Stimulated activated naive CD8-positive, alpha-beta T cell treated with anti-CD3 and anti-CD28 coated beads, Interleukin-15, Interleukin-2, amounts not matched to agents 100 U/mL and 50 U/mL, for 24 hours (primary cell): ENCODE results near the gene COL20A1.
"Not testable (repeated sequence)": the region's sequence is repeated elsewhere in the genome, so short reads cannot be mapped to it uniquely, and the experiment has no call there.

Source experiments
- ATAC-seq: fragments of 150-1000 bp; cut with Tn5 transposase; one replicate; pipeline ENCODE4 v1.10.0; 2021
- DNase-seq: peaks from one replicate; pipeline ENCODE4 v3.0.0; 2021

The COL20A1 gene

DNA sequence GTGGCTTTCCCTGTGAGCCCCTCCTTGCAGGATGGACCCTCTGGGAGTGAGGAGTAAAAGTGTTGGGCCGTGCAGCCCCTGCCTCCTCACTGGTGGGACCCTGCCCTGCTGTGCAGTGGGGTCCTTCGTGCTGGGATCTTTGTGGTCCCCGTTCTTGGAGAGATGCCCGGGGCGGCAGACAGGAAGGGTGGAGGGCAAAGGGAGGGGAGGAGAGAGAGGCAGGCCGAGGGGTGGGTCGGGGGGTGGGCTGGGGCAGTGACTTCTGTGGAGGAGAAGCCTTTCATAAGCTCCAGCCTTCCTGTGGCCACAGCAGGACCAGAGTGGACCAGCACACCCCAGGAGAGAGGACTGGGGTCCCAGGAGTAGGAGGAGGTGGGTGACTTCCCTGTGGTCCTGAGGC, at the start of gene COL20A1:
Gene COL20A1, plus strand, starts transcription at position 283 of the 400 bp plus-strand sequence. CDS start 1,922 bp downstream, outside the sequence.
- ATAC-seq = no peak
- DNase-seq = no peak

DNA sequence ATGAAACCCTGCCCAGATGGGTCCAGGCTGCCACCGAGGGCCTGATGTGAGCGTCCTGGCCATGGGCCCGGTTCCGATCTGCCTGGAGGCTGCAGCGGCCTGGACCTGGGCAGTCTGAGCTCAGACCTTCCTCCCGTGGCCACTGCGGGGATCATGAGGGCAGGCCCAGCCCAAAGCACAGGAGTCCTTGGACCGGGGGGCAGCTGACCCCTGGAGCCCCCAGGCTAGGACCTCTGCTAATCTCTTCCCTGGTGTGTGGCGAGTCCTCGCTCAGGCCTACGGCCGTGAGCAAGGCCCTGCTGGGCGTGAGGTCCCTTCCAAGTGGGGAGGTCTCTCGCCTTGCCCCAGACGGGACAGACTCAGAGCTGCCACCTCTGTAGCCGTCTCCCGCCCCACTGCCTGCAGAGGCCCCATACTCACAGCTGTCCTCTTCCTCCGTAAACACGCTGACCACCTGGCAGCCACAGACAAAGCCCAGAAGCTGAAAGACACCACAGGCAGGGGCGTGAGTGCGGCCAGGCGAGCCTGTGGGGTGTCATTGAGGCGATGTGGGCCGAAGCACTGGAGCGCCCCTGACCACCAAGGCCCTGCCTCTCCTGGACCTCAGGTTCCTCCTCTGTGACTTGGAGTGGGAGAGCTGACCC, 49.3 kb upstream of the COL20A1 start:
- no peak for DNase-seq
- no peak for ATAC-seq

DNA sequence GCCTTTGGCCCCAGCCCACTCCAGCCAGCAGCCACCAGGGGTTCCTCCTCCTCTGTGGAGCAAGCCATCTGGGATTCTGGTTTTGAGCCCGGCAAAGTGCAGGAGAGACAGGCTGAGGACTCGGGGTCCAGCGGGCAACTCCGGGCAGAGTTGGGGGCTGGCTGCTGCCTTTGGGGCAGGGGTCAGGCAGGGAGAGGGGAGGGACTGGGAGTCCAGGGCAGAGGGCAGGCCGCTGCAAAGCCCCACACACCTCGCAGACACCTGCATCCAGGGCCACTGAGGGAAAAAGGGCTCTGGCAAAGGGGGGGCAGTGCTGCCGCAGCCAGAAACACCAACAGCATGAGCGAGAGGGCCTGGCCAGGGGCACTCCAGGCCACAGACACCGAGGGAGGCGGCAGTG, 48.5 kb upstream of the COL20A1 start:
- DNase-seq (no peak), ATAC-seq (no peak)

DNA sequence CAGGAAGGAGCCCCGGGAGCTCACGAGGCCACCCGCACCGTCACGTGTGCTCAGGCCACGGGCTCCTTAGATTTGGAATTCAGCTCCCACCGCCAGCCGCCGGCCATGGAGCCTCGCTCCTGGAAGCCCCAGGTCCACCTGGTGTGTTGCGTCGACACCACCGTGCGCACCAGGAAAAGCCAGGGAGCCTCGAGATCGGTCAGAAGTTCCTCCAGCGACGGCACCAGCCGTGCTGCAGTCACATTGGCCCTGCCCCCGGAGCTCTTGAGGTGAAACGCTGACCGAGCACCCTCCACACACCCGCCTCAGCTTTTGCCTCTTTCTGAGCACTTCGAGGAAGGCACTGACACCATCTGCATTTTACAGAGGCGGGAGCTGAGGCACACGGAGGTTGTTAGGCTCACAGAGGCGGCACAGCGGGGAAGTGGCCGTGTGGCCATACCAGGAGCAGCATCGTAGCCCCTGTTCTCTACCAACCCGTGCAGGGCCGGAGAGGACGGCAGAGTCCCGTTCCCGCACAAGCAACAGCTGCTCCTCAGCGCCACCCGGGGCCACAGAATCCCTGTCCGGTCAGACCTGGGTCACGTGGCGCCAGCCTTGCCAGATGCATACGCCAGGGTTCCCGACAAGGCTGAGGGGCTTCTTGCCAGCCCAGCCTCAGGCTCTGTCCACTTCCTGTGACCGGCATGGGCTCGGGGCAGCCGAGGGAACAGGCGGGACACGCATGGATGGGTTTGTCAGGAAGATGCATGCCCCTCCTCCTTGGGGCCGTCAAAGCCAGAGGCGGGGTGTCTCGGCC, 46.3 kb upstream of the COL20A1 start:
- ATAC-seq = no peak

DNA sequence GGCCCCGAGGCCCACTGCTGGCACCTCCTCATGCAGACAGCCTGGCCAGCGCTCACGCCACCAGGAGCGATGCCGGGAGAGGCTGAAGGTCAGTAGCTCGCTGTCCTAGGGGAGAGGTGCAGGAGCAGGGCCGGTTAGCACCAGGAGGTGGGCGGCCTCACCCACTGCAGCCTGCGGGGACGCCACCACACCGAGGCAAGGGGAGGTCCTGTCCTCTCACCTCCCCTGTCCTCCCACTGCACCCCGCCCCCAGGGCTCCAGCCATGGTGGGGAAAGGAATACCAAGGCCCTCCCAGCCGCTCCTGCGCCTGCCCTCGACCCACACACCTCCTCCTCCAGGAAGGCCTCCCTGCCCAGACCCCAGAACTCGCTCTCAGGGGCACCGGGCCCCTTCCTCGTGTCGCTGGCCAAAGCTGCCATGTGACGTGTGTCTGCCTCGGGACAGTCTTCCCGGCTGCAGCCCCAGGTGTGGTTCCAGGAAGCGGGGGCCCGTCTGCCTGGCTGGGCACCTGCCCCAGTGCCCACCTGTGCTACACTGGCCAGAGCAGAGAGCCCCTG, 45.2 kb upstream of the COL20A1 start:
- DNase-seq (no peak), ATAC-seq (no peak)

More for the DNA sequence above, 46.3 kb upstream of the COL20A1 start:
- DNase-seq = no peak

DNA sequence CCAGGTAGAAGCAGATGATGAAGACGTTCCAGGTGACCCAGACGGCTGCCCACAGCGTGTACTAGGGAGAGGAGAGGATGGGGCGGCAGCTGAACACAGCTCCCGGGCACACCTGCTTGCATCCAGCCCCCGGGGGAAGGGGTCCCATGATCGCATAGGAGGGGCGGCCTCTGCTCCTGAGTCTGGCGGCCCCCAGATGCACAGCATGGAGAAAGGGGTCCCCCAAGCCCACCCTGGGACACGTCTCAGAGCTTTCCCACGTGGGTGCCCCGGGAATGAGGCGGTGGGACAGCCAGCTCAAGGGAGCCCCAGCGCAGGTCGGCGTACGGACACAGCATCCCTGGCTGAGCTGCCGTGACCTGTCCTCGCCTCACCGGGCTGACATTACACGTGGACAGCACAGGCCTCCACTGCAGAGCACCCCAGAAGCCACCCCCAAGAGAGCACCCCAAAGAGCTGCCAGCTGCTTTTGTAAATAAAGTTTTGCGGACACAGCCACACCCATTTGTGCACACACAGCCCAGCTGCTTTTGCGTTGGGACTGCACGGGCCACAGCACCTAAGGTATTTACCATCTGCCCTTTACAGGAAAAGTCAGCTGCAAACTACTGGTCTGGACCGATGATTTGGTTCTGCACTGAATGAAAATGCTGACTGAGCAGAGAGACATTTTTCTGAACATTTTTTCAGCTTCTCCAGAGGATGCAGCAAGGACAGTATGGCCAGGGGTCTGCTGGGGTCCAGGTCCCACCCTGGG, 44.0 kb upstream of the COL20A1 start:
- DNase-seq (no peak), ATAC-seq (no peak)

DNA sequence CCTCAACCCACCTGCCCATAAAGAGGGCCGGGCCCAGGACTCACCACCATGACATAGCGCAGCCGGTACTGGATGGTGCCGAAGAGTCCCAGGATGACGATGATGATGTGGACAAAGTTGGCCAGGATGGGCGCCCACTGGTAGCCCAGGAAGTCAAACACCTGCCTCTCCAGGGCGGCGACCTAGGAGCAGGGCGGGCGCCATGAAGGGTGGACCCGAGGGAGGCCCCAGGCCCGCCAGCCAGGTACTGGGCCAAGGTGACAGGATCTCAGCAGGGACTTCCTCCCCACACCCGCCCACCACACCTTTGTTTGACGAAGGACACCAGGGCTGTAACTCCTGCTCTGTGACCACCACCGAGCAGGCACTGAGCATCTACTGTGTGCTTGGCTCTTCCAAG, 43.1 kb upstream of the COL20A1 start:
- DNase-seq (no peak), ATAC-seq (no peak)

DNA sequence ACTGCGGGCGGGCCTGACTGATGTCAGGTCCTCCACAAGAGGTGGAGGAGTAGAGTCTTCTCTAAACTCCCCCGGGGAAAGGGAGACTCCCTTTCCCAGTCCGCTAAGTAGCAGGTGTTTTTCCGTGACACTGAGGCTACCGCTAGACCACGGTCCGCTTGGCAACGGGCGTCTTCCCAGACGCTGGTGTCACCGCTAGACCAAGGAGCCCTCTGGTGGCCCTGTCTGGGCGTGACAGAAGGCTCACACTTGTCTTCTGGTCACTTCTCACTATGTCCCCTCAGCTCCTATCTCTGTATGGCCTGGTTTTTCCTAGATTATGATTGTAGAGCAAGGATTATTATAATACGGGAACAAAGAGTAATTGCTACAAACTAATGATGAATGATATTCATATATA, 41.6 kb upstream of the COL20A1 start:
- ATAC-seq = not testable (repeated sequence)
- peak; percentile 22 for DNase-seq

DNA sequence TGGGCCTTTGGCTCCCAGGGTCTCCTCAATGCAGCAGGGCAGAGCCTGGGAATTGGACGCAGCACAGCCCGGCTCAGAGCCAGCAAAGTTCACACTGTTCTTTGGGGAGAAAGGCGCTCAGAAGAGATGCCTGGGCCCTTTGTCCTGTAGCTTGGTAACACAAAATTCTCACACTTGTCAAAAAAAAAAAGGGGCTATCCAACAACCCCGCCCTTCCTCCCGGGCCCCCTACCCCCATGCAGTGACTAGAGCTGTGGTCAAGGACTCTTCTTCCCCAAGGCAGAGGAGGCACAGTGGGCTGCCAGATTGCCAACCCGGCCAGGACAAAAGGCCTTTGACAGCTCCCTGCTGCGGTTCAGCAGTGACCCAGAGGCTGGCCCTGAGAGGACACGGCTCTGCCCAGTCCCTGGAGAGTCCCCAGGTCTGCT, 40.7 kb upstream of the COL20A1 start:
- no peak for ATAC-seq

DNA sequence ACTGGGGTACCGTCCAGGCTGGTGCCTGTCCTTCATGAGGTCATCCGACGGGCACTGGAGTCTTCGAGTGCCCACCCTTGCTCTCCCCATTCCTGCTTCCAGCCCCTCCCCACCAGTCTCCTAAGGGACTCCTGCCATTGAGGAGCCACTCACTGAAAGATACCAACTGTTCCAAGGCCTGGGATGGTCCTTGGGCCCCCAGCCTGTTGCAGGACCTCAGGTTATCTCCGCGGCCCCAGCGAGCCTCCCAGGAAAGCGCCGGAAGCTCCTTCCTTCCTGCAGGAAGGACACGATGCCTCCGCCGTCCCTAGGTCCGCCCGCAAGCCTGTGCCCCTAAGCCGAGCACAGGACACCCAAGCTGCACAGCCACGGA, 39.9 kb upstream of the COL20A1 start:
- no peak for ATAC-seq
- DNase-seq = no peak

More for the DNA sequence above, 40.7 kb upstream of the COL20A1 start:
- no peak for DNase-seq

DNA sequence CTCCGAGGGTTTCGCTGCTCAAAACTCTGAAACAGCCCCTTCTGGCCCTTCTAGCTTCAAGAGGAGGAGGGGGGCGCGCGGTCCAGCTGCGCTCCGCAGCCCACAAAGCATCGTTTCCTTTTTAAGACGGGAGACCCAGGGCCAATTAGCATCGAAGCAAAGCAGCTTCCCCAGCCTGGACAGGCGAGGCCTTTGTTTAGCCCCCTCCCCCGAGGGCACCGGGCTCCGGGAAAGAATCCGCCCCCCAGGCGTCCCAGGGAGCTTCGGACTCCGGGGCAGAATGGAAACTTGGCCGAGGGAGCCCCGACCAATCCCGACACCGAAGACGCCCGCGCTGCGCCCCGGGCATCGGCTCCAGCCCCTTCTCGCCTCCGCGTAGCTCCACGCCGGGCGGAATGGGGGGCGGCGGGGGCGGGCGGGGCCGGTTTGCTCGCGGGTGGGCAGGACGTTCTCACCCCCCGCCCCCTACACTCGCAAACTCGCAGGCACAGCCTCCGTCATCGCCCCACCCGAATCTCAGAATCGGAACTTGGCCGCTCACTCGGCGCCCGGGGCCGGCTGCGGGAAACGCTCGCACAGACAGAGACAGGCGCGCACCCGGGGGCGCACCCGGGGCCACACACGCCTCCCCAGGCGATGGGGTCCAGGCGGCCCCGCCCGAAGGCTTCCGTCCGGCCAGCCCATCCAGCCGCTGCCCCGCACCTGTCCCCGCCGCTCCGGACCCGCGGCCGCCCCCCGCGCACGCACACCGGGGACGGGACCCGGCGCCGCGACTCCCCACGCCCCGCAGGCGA, 39.4 kb upstream of the COL20A1 start:
- DNase-seq (no peak), ATAC-seq (no peak)

DNA sequence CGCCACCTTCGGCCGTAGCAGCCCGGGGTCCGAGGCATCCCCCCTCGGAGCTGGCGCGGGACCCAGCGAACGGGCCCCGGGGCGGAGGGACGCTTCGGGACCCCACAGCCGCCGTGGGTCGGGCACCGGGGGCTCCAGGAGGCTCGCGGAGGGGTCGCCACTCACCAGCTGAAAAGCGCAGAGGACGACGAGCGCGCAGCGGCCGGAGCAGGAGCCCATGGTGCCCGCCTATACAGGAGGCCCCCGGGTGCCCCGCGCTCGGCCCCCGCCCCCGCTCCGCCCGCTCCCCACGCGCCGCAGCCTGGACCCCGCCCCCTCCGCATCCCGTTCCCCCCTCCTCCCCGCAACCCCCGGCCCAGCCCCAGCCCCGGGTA, 38.8 kb upstream of the COL20A1 start, which contains the start of gene NKAIN4:
Gene NKAIN4, minus strand, starts transcription at position 232 of the 374 bp plus-strand sequence. Its CDS starts 13 bp downstream, at position 219.
- DNase-seq = no peak
- ATAC-seq = no peak

DNA sequence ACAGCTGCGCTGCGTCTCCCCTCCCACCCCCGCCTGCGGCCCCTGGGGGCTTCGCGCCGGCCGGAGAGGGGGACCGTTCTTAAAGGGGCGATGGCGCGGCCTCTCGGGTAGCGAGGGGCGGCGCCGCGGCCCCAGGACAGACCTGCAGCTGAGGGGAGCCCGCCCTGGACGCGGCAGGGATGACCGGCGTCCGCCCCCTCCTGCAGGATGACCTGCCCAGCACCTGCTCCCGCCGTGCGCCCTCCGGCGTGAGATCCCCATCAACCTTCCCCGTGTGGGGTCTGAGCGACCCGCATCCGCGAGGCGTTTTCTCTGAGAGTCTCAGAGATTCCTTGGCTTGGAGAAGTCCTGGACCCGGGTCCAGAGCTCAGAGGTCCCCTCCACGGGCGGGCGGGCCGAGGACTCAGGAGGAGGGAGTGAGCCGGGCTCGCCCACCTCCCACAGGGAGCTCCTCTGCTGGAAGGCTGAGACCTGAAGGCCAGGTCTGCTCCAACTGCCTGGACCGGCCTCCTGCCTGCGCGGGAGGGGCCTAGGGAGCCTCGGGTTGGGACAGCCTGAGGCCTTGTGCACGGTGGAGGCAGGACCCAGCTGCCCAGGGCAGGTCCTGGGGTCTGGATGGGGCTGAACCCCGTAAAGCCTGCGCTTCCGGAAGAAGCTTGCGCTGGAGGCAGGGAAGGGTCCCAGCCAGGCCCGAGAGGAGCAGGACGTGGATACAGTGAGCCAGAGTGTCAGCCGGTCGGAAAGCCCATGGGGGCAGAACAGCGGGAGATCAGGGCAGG, 38.2 kb upstream of the COL20A1 start:
- no peak for DNase-seq
- no peak for ATAC-seq

DNA sequence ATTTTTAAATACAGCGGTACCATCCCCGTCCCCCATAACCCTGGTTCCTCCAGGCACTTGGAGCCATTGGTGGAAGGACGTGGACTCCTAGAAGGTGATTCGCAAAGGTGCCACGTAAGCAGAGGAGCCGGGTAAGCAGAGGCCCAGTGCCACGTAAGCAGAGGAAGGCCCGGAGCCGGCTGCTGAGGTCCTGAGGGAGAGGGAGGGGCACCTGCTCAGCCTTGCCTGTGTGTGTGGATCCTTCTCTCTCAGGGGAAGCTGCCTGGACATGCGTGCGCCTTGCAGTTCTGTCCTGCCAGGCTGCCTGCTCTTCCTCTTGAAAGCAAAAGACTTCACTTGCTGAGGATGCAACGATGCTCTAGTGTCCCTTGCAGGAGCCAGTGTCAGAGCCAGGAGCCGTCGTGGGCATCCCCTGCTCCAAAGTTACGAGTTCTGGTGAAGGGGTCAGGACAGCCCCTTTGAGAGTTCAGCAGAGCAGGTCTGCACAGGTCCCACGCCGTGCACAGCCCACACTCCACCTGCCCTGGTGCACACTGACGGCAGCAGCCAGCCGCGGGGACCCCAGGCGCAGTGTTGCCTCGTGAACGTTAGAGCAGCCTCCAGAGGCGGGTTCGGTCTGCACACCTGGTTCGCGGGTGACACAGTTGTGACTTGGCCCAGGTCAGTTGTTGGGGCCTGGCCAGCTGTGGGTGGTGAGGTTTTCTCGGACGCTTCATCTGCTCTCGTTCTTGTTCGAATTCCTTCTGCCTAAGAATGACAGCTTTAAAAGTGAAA, 36.9 kb upstream of the COL20A1 start:
- peak; percentile 24 for ATAC-seq

DNA sequence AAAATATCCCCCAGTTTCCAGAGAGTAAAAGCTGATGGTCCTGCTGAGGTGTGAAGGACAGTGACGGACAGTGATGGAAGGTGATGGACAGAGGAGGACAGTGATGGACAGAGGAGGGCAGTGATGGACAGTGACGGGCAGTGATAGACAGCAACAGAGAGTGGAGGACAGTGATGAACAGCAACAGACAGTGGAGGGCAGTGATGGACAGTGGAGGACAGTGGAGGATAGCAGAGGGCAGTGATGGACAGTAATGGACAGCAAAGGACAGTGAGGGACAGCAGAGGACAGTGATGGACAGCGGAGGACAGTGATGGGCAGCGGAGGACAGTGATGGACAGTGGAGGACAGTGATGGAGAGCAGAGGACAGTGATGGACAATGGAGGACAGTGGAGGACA, 36.0 kb upstream of the COL20A1 start:
- DNase-seq = no peak
- ATAC-seq = no peak

More for the DNA sequence above, 36.9 kb upstream of the COL20A1 start:
- DNase-seq = no peak

DNA sequence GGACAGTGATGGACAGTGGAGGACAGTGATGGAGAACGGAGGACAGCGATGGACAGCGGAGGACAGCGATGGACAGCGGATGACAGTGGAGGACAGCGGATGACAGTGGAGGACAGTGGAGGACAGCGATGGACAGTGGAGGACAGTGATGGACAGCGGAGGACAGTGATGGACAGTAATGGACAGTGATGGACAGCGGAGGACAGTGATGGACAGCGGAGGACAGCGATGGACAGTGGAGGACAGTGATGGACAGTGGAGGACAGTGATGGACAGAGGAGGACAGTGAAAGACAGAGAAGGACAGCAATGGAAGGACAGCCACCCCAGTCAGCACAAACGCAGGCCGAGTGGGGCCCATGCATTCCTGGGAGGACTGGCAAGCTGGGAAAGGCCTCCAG, 35.4 kb upstream of the COL20A1 start:
- ATAC-seq (no peak), DNase-seq (no peak)

DNA sequence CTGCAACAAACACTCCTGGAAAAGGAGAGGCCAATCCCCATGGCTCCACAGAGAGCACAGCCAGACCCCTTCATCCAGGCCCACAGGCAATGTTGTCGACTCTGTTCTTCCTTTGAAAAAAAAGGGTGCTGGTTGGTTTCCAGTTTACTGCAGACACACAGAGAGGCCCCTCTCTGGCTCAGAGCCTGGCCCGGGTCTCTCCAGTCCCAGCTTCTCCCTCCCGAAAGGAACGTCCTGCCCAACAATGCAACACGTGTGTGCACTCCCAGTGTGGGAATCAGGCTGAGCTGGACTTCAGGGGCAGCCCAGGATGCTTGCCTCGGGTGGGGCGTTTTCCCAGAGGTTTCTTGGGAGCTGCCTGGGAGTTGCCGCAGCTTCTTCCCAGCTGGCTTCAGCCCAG, 34.2 kb upstream of the COL20A1 start:
- ATAC-seq (no peak), DNase-seq (no peak)

DNA sequence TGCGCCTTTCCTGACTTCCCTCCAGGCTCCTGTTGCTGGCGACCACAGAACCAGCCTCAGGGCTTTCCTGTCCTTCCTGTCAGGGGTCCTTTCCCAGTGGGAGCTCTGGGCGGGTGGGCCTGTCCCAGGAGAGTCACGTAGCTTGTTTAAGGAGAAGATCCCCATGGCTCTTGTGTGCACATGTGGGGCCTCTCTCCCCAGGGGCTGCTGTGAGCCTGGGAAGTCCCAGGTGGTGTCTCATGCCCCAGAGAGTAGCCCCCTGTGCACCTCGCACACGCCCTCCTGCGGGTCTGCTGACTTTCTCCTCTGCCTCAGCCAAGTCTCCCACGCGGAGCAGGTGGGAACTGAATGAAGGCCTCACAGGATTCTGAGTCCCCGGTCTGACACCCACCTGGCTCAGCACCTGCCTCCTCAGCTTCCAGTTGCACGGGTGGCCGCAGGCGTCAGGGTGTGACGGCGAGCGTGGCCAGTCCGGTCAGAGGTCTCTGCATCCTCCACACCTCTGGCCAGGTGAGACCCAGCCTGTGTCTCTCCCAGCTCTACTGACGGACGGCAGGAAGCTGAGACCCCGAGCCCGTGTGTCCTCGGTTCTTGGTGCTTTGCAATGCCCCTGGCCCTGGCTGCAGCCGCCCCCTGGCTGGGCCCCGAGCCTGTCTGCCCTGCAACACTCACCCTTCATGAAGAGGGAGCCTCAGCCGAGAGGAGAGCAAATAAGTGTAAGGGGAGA, 33.1 kb upstream of the COL20A1 start:
- no peak for ATAC-seq
- no peak for DNase-seq

DNA sequence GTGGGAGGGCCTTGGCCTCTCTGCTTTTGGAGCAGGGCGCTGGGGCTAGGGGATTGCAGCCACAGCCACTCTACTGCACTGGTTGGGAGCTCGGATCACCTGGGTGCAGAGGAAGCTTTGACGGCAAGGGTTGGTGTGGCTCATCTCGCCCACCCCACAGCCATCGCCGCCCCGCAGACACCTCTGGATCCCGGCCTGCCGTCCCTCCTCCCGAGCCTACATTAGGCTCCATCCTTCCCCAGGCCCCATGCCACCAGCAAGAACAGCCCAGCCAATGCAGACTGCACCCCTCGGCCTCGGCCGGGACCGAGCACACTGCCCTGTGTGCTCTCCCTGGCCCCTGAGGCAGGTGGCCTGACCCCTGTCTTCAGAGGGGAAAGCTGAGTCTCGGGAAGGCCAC, 32.5 kb upstream of the COL20A1 start:
- ATAC-seq (no peak), DNase-seq (no peak)
